Chondrocyte (in vitro differentiated cells): Measurements from ENCODE around the gene ANKRD11. TPM values are rescaled to one million over a fixed set of nuclear protein-coding genes. Genes with fewer than 3 reads are reported as not detected.
A peak's percentile ranks its signal among the peaks of the same experiment; 100 is the strongest.
"Not testable (repeated sequence)": the region's sequence is repeated elsewhere in the genome, so short reads cannot be mapped to it uniquely, and the experiment has no call there.

ENCODE experiments used
- DNase-seq: peaks from one replicate; pipeline ENCODE4 v3.0.0; 2021; ENCODE audit warnings: mixed read lengths, low spot score
- H3K27ac Mint-ChIP-seq: one replicate; pipeline ENCODE4 v1.8.0; 2021; ENCODE audit warnings: mild to moderate bottlenecking, moderate library complexity, mixed read lengths; ENCODE audit not compliant: unreplicated experiment
- H3K27me3 Mint-ChIP-seq: 2 replicates; pipeline ENCODE4 v1.8.0; 2021; ENCODE audit warnings: low read depth, mixed read lengths
- H3K36me3 Mint-ChIP-seq: 2 replicates; pipeline ENCODE4 v1.8.0; 2021; ENCODE audit warnings: low read depth, mixed read lengths
- H3K4me1 Mint-ChIP-seq: 2 replicates; pipeline ENCODE4 v1.8.0; 2021; ENCODE audit warnings: low read depth, mild to moderate bottlenecking, mixed read lengths
- H3K4me3 Mint-ChIP-seq: one replicate; pipeline ENCODE4 v1.8.0; 2021; ENCODE audit warnings: mild to moderate bottlenecking, moderate library complexity, mixed read lengths; ENCODE audit not compliant: unreplicated experiment
- H3K9me3 Mint-ChIP-seq: 2 replicates; pipeline ENCODE4 v1.8.0; 2021; ENCODE audit warnings: low read depth, mixed read lengths
- CTCF ChIP-seq: fragments of 200-600 bp; sonication (generic); IDR thresholded peaks from 2 replicates; pipeline ENCODE4 v1.5.0; 2021; ENCODE audit warnings: antibody characterized with exemption, mild to moderate bottlenecking, moderate library complexity
- total RNA-seq: library from RNA; stranded (reverse); gene quantifications from 3 replicates; pipeline ENCODE4 v1.2.1, GENCODE V29; 2021

The ANKRD11 gene
- total RNA-seq, 1 donor from 2014 or later: 180 TPM

DNA sequence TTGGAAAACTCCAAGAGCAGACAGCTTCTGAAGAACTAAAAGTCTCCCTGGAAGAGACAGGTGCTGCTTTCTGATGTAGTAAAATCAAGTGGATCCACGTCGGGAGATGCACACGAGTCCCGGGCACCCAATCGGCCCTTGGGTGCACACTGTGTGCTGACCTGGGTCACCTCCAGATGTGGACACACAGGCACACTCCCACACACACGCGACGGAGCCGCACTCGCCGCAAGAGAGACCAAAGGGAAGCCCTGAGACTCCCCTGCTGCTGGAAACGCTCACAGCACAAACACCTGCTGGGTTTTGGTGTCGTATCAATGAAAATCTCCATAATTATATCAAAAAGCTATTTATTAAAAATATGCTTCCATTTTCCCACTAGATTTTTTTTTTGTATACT lies 94.2 kb downstream of the ANKRD11 start:
- peaks cover 2% of the 10 kb centered on the region for H3K36me3 Mint-ChIP-seq
- H3K4me3 Mint-ChIP-seq: no peak overlapping the region
- no peak overlapping the region for H3K27ac Mint-ChIP-seq
- no peak for DNase-seq
- TF ChIP-seq CTCF: no peak
- no peaks in the 10 kb centered on the region for H3K9me3 Mint-ChIP-seq
- peaks cover 49% of the 10 kb centered on the region for H3K4me1 Mint-ChIP-seq
- no peaks in the 10 kb centered on the region for H3K27me3 Mint-ChIP-seq

- Mint-ChIP-seq H3K4me1 (peaks cover 44% of the 10 kb centered on the region), H3K36me3 (peaks cover 2% of the 10 kb centered on the region), H3K4me3 (no peak overlapping the region), H3K27me3 (no peaks in the 10 kb centered on the region), H3K9me3 (no peaks in the 10 kb centered on the region), H3K27ac (peak overlapping the region; percentile 82)
- no peak for DNase-seq
- TF ChIP-seq CTCF: no peak
Measured at GRCh38 chr16:89395150-89396142, 94.9 kb downstream of the ANKRD11 start.

- Mint-ChIP-seq H3K4me1 (peaks cover 41% of the 10 kb centered on the region), H3K4me3 (no peak overlapping the region), H3K9me3 (no peaks in the 10 kb centered on the region), H3K36me3 (peaks cover 2% of the 10 kb centered on the region), H3K27ac (peak overlapping the region; percentile 68), H3K27me3 (no peaks in the 10 kb centered on the region)
- DNase-seq: no peak
- no peak for TF ChIP-seq CTCF
Measured at GRCh38 chr16:89393738-89394406, 96.5 kb downstream of the ANKRD11 start.

- peaks cover 43% of the 10 kb centered on the region for H3K4me1 Mint-ChIP-seq
- peaks cover 2% of the 10 kb centered on the region for H3K36me3 Mint-ChIP-seq
- H3K27me3 Mint-ChIP-seq: no peaks in the 10 kb centered on the region
- peak overlapping the region; percentile 17 for H3K27ac Mint-ChIP-seq
- no peak for TF ChIP-seq CTCF
- no peaks in the 10 kb centered on the region for H3K9me3 Mint-ChIP-seq
- no peak overlapping the region for H3K4me3 Mint-ChIP-seq
- DNase-seq: no peak
Measured at GRCh38 chr16:89392881-89393737, 97.3 kb downstream of the ANKRD11 start.

GRCh38 chr16:89390224-89390583 lies 100.2 kb downstream of the ANKRD11 start:
- not testable (repeated sequence) for H3K27ac Mint-ChIP-seq, H3K36me3 Mint-ChIP-seq, H3K9me3 Mint-ChIP-seq, DNase-seq, H3K4me3 Mint-ChIP-seq, H3K27me3 Mint-ChIP-seq
- H3K4me1 Mint-ChIP-seq: peaks cover 56% of the 10 kb centered on the region

- not testable (repeated sequence) for H3K27ac Mint-ChIP-seq, H3K9me3 Mint-ChIP-seq, H3K36me3 Mint-ChIP-seq, H3K4me3 Mint-ChIP-seq, H3K27me3 Mint-ChIP-seq, DNase-seq
- peaks cover 51% of the 10 kb centered on the region for H3K4me1 Mint-ChIP-seq
Measured at GRCh38 chr16:89389504-89390223, 100.7 kb downstream of the ANKRD11 start.
